Skeletal muscle tissue (tissue), 4 donors: Measurements from ENCODE around the gene DCAF8L2. TPM values are rescaled to one million over a fixed set of nuclear protein-coding genes. Genes with fewer than 3 reads are reported as not detected.
"Not testable (repeated sequence)": the region's sequence is repeated elsewhere in the genome, so short reads cannot be mapped to it uniquely, and the experiment has no call there.

Experiments
- H3K27ac ChIP-seq: one replicate; pipeline ENCODE4 v1.7.0; 2013; ENCODE audit warnings: mild to moderate bottlenecking, low read depth, low read length, inconsistent platforms
- H3K27me3 ChIP-seq, 3 donors: one replicate each; pipeline ENCODE4 v1.7.0; 2013; ENCODE audit warnings: low read length in 3 of 3; ENCODE audit not compliant: control insufficient read depth in 3 of 3, insufficient read depth in 3 of 3
- H3K36me3 ChIP-seq, 3 donors: one replicate each; pipeline ENCODE4 v1.7.0; 2013; ENCODE audit warnings: low read length in 3 of 3; ENCODE audit not compliant: control insufficient read depth in 3 of 3, insufficient read depth in 3 of 3
- H3K4me1 ChIP-seq, 3 donors: one replicate each; pipeline ENCODE4 v1.7.0; 2013; ENCODE audit warnings: low read length in 3 of 3, mild to moderate bottlenecking in 3 of 3; ENCODE audit not compliant: control insufficient read depth in 3 of 3, insufficient read depth in 3 of 3
- H3K4me3 ChIP-seq, 3 donors: one replicate each; pipeline ENCODE4 v1.7.0; 2013; ENCODE audit warnings: low read length in 3 of 3
- H3K9ac ChIP-seq, 3 donors: one replicate each; pipeline ENCODE4 v1.7.0; 2013; ENCODE audit warnings: low read length in 3 of 3, mild to moderate bottlenecking in 3 of 3, moderate library complexity in 2 of 3, low read depth in 1 of 3
- H3K9me3 ChIP-seq, 3 donors: one replicate each; pipeline ENCODE4 v1.7.0; 2013; ENCODE audit warnings: low read length in 3 of 3; ENCODE audit not compliant: control insufficient read depth in 3 of 3
- total RNA-seq: library from RNA; depleted of rRNA; stranded (reverse); fragments of >200 nt; gene quantifications from one replicate; pipeline ENCODE4 v1.2.3, GENCODE V29; 2014
- donor health status: Osteomylitis.

Gene DCAF8L2
- not detected for total RNA-seq

GRCh38 chrX:27590044-27590443 lies at the start of gene DCAF8L2:
Gene DCAF8L2 (plus strand): TSS chrX:27590344. CDS start chrX:27746896, 156,552 bp downstream.
- Histone ChIP-seq H3K9ac (no peak within 1 kb of the TSS), H3K4me1 (no peaks in the 10 kb centered on the region), H3K27me3 (no peaks in the 10 kb centered on the region), H3K36me3 (no peaks in the 10 kb centered on the region), H3K27ac (no peak within 1 kb of the TSS), H3K9me3 (no peaks in the 10 kb centered on the region), H3K4me3 (no peak within 1 kb of the TSS)

- not testable (repeated sequence) for H3K27me3 ChIP-seq, H3K4me3 ChIP-seq, H3K9me3 ChIP-seq, H3K27ac ChIP-seq, H3K36me3 ChIP-seq, H3K9ac ChIP-seq, H3K4me1 ChIP-seq
Observed at GRCh38 chrX:27541161-27541560, 49.0 kb upstream of the DCAF8L2 start.

DNA sequence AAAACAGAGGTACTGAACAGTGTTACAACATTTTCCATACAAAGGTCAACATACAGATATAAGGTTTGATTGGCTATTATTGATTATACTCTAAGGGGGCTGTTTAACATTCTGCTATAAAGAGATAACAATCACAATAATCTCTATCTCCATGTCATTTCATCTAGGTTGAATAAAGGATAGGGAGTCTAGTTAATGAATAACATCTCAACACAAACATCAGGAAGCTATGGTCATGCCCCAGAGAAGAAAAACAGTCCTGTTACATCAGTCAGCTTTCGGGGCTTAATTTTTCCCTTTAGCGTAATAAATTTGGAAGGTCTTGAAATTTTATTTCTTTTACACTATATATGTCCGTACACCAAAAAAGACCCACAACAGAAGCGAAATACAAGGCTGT lies 41.5 kb upstream of the DCAF8L2 start:
- Histone ChIP-seq H3K4me1 (no peaks in the 10 kb centered on the region), H3K4me3 (no peak overlapping the region), H3K27me3 (no peaks in the 10 kb centered on the region), H3K36me3 (no peaks in the 10 kb centered on the region), H3K9ac (no peak overlapping the region), H3K27ac (no peak overlapping the region), H3K9me3 (no peaks in the 10 kb centered on the region)

DNA sequence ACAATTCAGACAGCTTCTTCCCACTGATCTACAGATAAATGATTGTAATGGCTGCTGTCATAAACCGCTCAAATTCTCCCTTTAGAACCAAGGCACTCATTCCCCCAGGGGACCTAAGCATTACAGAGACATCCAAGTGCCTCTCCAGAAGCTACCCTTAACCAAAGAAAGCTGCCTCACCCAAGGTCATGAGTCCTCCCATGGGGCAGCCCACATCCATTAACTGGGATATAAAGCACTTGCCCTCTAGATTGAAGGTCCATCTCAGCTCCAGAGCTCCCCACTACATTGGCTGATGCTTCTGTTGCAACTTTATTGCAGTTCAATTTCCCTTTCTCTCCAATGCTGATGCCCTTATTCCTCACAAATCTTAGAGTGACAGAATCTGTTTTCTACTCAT lies 40.5 kb upstream of the DCAF8L2 start:
- Histone ChIP-seq H3K9ac (no peak overlapping the region), H3K36me3 (no peaks in the 10 kb centered on the region), H3K4me1 (no peaks in the 10 kb centered on the region), H3K4me3 (no peak overlapping the region), H3K27me3 (no peaks in the 10 kb centered on the region), H3K27ac (no peak overlapping the region), H3K9me3 (no peaks in the 10 kb centered on the region)

DNA sequence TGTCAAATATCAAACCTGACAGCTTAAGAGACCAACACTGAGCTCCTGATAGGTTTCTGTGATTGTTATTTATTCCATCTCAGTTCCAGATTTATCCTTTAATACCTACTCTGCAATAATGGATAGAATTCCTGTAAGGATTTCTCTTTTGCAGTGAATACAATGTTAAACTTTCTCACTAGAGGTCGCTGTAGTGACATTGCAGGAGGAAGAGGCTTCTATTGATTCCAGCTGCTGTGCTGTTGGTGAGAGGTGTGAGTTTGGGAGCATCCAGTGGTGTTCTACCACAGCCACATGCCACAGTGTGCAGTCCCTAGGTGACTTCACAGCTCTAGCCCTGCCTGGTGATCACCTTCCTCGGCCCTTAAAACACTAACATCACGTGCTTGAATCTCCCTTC lies 34.6 kb upstream of the DCAF8L2 start:
- Histone ChIP-seq H3K9ac (no peak overlapping the region), H3K27ac (no peak overlapping the region), H3K9me3 (no peaks in the 10 kb centered on the region), H3K36me3 (no peaks in the 10 kb centered on the region), H3K4me1 (no peaks in the 10 kb centered on the region), H3K27me3 (no peaks in the 10 kb centered on the region), H3K4me3 (no peak overlapping the region)

- Histone ChIP-seq H3K9ac (no peak overlapping the region), H3K4me1 (no peaks in the 10 kb centered on the region), H3K36me3 (no peaks in the 10 kb centered on the region), H3K9me3 (no peaks in the 10 kb centered on the region), H3K4me3 (no peak overlapping the region), H3K27me3 (no peaks in the 10 kb centered on the region), H3K27ac (no peak overlapping the region)
Observed at GRCh38 chrX:27565992-27566391, 24.2 kb upstream of the DCAF8L2 start.

GRCh38 chrX:27571164-27571563 lies 19.0 kb upstream of the DCAF8L2 start:
- Histone ChIP-seq H3K4me3 (no peak overlapping the region), H3K27me3 (no peaks in the 10 kb centered on the region), H3K27ac (no peak overlapping the region), H3K36me3 (no peaks in the 10 kb centered on the region), H3K9ac (no peak overlapping the region), H3K4me1 (no peaks in the 10 kb centered on the region), H3K9me3 (no peaks in the 10 kb centered on the region)

- Histone ChIP-seq H3K36me3 (no peaks in the 10 kb centered on the region), H3K27me3 (no peaks in the 10 kb centered on the region), H3K9ac (no peak overlapping the region), H3K4me3 (no peak overlapping the region), H3K4me1 (no peaks in the 10 kb centered on the region), H3K9me3 (no peaks in the 10 kb centered on the region), H3K27ac (no peak overlapping the region)
Observed at GRCh38 chrX:27575565-27575964, 14.6 kb upstream of the DCAF8L2 start.

- H3K36me3 ChIP-seq: no peaks in the 10 kb centered on the region
- H3K27ac ChIP-seq: no peak overlapping the region
- no peaks in the 10 kb centered on the region for H3K27me3 ChIP-seq
- no peaks in the 10 kb centered on the region for H3K4me1 ChIP-seq
- H3K9ac ChIP-seq: no peak overlapping the region
- H3K9me3 ChIP-seq: no peaks in the 10 kb centered on the region
- no peak overlapping the region for H3K4me3 ChIP-seq
Observed at GRCh38 chrX:27583976-27584375, 6.2 kb upstream of the DCAF8L2 start.

GRCh38 chrX:27591938-27592337 lies 1.8 kb downstream of the DCAF8L2 start:
- Histone ChIP-seq H3K36me3 (no peaks in the 10 kb centered on the region), H3K4me3 (no peak overlapping the region), H3K9ac (no peak overlapping the region), H3K9me3 (no peaks in the 10 kb centered on the region), H3K27me3 (no peaks in the 10 kb centered on the region), H3K27ac (no peak overlapping the region), H3K4me1 (no peaks in the 10 kb centered on the region)

GRCh38 chrX:27597508-27597907 lies 7.4 kb downstream of the DCAF8L2 start:
- Histone ChIP-seq H3K27me3 (no peaks in the 10 kb centered on the region), H3K27ac (no peak overlapping the region), H3K4me1 (no peaks in the 10 kb centered on the region), H3K9ac (no peak overlapping the region), H3K4me3 (no peak overlapping the region), H3K36me3 (no peaks in the 10 kb centered on the region), H3K9me3 (no peaks in the 10 kb centered on the region)
